CD4-positive, alpha-beta T cell (primary cell): Measurements from ENCODE around the gene REX1BD. TPM values are rescaled to one million over a fixed set of nuclear protein-coding genes. Genes with fewer than 3 reads are reported as not detected.

Experiments used
- ATAC-seq: fragments of 200-7000 bp; cut with Tn5 transposase; one replicate; pipeline ENCODE4 v1.10.0; 2022; ENCODE audit warnings: mild to moderate bottlenecking; ENCODE audit not compliant: poor library complexity
- CTCF ChIA-PET: fragments of 350-600 bp; sonication (Branson Sonifier 250); formaldehyde crosslinking; loops from one replicate; lab custom pipeline; 2021; ENCODE audit warnings: antibody characterized with exemption, inconsistent platforms; lab: Charles Lee
- POLR2A ChIA-PET: fragments of 350-600 bp; sonication (Branson Sonifier 250); formaldehyde crosslinking; loops from one replicate; lab custom pipeline; 2021; ENCODE audit warnings: antibody characterized with exemption, inconsistent platforms; lab: Charles Lee
- DNase-seq, 14 experiments: peaks; one replicate each; pipeline ENCODE4 v3.0.0-alpha.2; 2013 to 2020; ENCODE audit warnings: mixed read lengths in 2 of 14
- H3K27ac ChIP-seq, 2 donors: one replicate each; pipeline versions ENCODE4 v1.5.1 to v1.7.0; 2013; ENCODE audit warnings: low read length in 2 of 2, low read depth in 1 of 2, mild to moderate bottlenecking in 1 of 2
- H3K27me3 ChIP-seq, 2 experiments: 1 replicate in 1 of 2; 2 replicates in 1 of 2; pipeline versions ENCODE4 v1.6.1 to v1.7.0; 2013; ENCODE audit warnings: low read length in 2 of 2, control low read depth in 1 of 2, mild to moderate bottlenecking in 1 of 2, moderate library complexity in 1 of 2; ENCODE audit not compliant: insufficient read depth in 2 of 2, control insufficient read depth in 1 of 2
- H3K36me3 ChIP-seq: one replicate; pipeline ENCODE4 v1.6.1; 2013; ENCODE audit warnings: low read length, control low read depth; ENCODE audit not compliant: insufficient read depth
- H3K4me1 ChIP-seq: one replicate; pipeline ENCODE4 v1.6.1; 2013; ENCODE audit warnings: low read length, control low read depth; ENCODE audit not compliant: insufficient read depth
- H3K4me3 ChIP-seq: one replicate; pipeline ENCODE4 v1.5.1; 2013; ENCODE audit warnings: mild to moderate bottlenecking, low read length, moderate library complexity
- H3K9me3 ChIP-seq, 2 experiments: 1 replicate in 1 of 2; 2 replicates in 1 of 2; pipeline versions ENCODE4 v1.6.1 to v1.7.0; 2013; ENCODE audit warnings: low read length in 2 of 2, mild to moderate bottlenecking in 2 of 2, control low read depth in 1 of 2, moderate library complexity in 1 of 2; ENCODE audit not compliant: control insufficient read depth in 1 of 2, insufficient read depth in 1 of 2
- H3K27ac Mint-ChIP-seq: one replicate; pipeline ENCODE4 v1.8.0; 2020; ENCODE audit warnings: mixed read lengths
- H3K27me3 Mint-ChIP-seq: one replicate; pipeline ENCODE4 v1.8.0; 2021; ENCODE audit warnings: mixed read lengths
- H3K36me3 Mint-ChIP-seq: one replicate; pipeline ENCODE4 v1.8.0; 2021; ENCODE audit warnings: low read depth, mixed read lengths
- H3K4me1 Mint-ChIP-seq: one replicate; pipeline ENCODE4 v1.8.0; 2021; ENCODE audit warnings: low read depth, mixed read lengths
- H3K4me3 Mint-ChIP-seq: one replicate; pipeline ENCODE4 v1.8.0; 2020; ENCODE audit warnings: mild to moderate bottlenecking, mixed read lengths
- H3K9me3 Mint-ChIP-seq: one replicate; pipeline ENCODE4 v1.8.0; 2020; ENCODE audit warnings: mixed read lengths
- intact Hi-C, 2 experiments: fragments of 100-400 bp; cut with DNase I in 1 of 2; cut with micrococcal nuclease in 1 of 2; formaldehyde crosslinking; loops; one replicate each; pipeline versions ENCODE4 v1.15.1 to v1.9.0; 2023 to 2025; cut with DNase I, micrococcal nuclease
- total RNA-seq, 174 experiments: library from RNA in 2 of 174; stranded (reverse) in 2 of 174; gene quantifications; one replicate each; pipeline ENCODE4 v1.2.3 and lab custom pipeline; 2021 to 2026
- TF ChIP-seq, protein P1 (sequence below): fragments of 200-600 bp; IDR thresholded peaks from one replicate; pipeline ENCODE4 v1.8.0; 2022; ENCODE audit warnings: antibody characterized with exemption, mild to moderate bottlenecking

REX1BD gene
- total RNA-seq, 2 experiments from 2014 or later, result 88.4 to 88.9 TPM

DNA sequence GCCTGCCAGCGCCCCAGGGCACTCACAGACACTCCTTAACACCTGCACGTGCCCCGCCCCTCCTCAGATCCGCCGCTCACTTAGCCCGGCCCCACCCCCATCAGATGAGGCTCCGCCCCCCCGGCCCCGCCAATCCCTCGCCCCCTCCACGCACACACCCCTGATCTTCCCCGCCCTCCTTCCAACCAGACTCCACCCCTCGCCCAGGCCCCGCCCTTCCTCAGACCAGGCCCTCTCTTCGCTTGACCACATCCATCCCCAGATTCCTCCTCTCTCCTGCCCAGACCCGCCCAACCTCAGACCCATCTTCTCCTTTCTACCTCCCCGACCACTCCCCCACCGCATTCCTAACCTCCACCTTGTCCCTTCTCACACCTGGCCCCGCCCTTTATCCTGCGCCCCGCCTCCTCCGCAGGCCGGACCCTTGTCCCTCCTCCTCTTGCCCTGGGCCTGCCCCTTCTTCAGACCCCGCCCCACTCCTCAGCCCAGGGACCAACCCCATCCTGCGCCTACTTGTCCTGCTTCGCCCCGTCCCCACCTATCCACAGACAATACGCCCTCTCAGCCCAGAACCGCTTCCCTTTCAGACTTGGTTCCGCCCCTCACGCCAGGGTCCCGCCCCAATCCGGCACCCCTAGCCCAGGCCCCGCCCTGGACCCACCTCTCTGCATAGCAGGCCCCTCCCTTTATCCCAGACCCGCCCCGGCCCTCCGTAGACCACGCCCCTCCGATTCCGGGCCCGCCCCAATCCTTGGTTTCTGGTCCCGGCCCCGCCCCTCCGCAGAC is 47.8 kb downstream of the REX1BD start:
- ATAC-seq (peak; percentile 86), DNase-seq (peak; percentile 98 to 100 (median 99))
- intact Hi-C loops, result loop anchor here (1.0 to 5.0 kb wide), 8 partner anchors 42 to 501 kb away; partner anchors contain the start of genes COPE (in 1 of the 2), DDX49 (in 1 of the 2), ELL (in 1 of the 2) and REX1BD (in 1 of the 2)
- no peaks in the 10 kb centered on the region for H3K27me3 ChIP-seq
- H3K4me3 Mint-ChIP-seq, result peak overlapping the region; percentile 91
- peaks cover 34% of the 10 kb centered on the region for H3K4me1 ChIP-seq
- H3K27me3 Mint-ChIP-seq, result no peaks in the 10 kb centered on the region
- H3K27ac Mint-ChIP-seq, result peak overlapping the region; percentile 83
- H3K27ac ChIP-seq, result peak overlapping the region; percentile 39 to 72
- CTCF ChIA-PET, result no interaction called here
- H3K4me1 Mint-ChIP-seq, result peaks cover 35% of the 10 kb centered on the region
- H3K36me3 ChIP-seq, result no peaks in the 10 kb centered on the region
- no peaks in the 10 kb centered on the region for H3K9me3 ChIP-seq
- H3K9me3 Mint-ChIP-seq, result no peaks in the 10 kb centered on the region
- peak overlapping the region; percentile 81 for H3K4me3 ChIP-seq
- H3K36me3 Mint-ChIP-seq, result no peaks in the 10 kb centered on the region
- TF ChIP-seq, protein P1, sequence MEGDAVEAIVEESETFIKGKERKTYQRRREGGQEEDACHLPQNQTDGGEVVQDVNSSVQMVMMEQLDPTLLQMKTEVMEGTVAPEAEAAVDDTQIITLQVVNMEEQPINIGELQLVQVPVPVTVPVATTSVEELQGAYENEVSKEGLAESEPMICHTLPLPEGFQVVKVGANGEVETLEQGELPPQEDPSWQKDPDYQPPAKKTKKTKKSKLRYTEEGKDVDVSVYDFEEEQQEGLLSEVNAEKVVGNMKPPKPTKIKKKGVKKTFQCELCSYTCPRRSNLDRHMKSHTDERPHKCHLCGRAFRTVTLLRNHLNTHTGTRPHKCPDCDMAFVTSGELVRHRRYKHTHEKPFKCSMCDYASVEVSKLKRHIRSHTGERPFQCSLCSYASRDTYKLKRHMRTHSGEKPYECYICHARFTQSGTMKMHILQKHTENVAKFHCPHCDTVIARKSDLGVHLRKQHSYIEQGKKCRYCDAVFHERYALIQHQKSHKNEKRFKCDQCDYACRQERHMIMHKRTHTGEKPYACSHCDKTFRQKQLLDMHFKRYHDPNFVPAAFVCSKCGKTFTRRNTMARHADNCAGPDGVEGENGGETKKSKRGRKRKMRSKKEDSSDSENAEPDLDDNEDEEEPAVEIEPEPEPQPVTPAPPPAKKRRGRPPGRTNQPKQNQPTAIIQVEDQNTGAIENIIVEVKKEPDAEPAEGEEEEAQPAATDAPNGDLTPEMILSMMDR, result no peak
- POLR2A ChIA-PET, result no interaction called here

DNA sequence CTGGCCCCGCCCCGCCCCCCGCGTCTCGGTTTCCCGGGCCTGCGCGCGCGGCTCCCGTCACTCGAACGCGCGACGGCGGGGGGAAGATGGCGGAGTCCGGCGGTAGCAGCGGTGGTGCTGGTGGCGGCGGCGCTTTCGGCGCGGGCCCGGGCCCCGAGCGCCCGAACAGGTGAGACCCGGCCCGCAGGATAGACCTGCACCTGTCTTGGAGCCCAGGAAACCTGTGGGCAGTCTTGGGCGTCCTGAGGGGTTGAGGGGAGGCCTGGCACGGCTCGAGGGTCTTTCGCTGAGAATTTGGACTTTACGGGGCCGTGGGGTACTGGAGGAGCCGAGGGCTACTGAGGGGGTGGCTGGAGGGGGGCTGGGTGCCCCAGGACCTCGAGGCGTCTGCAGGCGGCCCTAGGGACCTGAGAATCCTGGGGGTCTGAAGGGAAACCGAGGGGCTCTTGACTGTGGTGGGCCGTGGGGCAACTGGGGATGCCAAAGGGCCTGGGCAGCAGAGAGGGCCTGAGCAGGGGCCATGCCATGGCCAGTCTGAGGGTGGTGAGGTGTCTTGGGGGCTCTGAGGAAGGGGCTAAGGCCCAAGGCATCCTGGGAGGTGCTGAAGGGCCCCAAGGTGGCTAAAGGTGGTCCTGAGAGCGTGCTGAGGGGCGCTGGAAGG is 48.5 kb downstream of the REX1BD start, which contains the start of gene KLHL26:
Gene KLHL26, plus strand, starts transcription at position 60 of the 661 bp plus-strand sequence. Its CDS starts 27 bp downstream, at position 87.
- H3K27me3 Mint-ChIP-seq, result no peaks in the 10 kb centered on the region
- no peaks in the 10 kb centered on the region for H3K36me3 Mint-ChIP-seq
- intact Hi-C loops, result loop anchor here (1.0 to 5.0 kb wide), 9 partner anchors 43 to 500 kb away; partner anchors contain the start of genes COPE (in 1 of the 2), DDX49 (in 1 of the 2), ELL (in 1 of the 2) and REX1BD (in 1 of the 2)
- DNase-seq (peak in 3 of 14 experiments; percentile 17 to 39 (median 23)), ATAC-seq (no peak)
- H3K4me3 Mint-ChIP-seq, result peak within 1 kb of the TSS; percentile 91
- Histone ChIP-seq H3K36me3 (no peaks in the 10 kb centered on the region), H3K4me1 (peaks cover 34% of the 10 kb centered on the region), H3K9me3 (no peaks in the 10 kb centered on the region), H3K27ac (peak within 1 kb of the TSS; percentile 72 to 84), H3K27me3 (no peaks in the 10 kb centered on the region), H3K4me3 (peak within 1 kb of the TSS; percentile 81)
- peak within 1 kb of the TSS; percentile 83 for H3K27ac Mint-ChIP-seq
- POLR2A ChIA-PET, result no interaction called here
- peaks cover 35% of the 10 kb centered on the region for H3K4me1 Mint-ChIP-seq
- CTCF ChIA-PET, result no interaction called here
- TF ChIP-seq, protein P1, result no peak
- H3K9me3 Mint-ChIP-seq, result no peaks in the 10 kb centered on the region
